Thyroid gland (tissue), 4 donors: ENCODE data around the gene IL37. TPM values are rescaled to one million over a fixed set of nuclear protein-coding genes. Genes with fewer than 3 reads are reported as not detected.

Experiments used
- DNase-seq, 2 donors: peaks; one replicate each; pipeline ENCODE4 v3.0.0-alpha.2; 2019
- H3K27ac ChIP-seq, 3 donors: fragments of 200-600 bp; sonication (generic); 1 replicate in 2 of 3; 2 replicates in 1 of 3; pipeline ENCODE4 v1.5.1; 2016 to 2019; ENCODE audit warnings: mild to moderate bottlenecking in 1 of 3, moderate library complexity in 1 of 3
- H3K27me3 ChIP-seq: fragments of 200-600 bp; sonication (generic); one replicate; pipeline ENCODE4 v1.5.1; 2019
- H3K36me3 ChIP-seq, 2 donors: fragments of 200-600 bp; sonication (generic); one replicate each; pipeline ENCODE4 v1.5.1; 2016 to 2019
- H3K4me1 ChIP-seq, 2 donors: fragments of 200-600 bp; sonication (generic); one replicate each; pipeline ENCODE4 v1.5.1; 2017 to 2019
- H3K4me3 ChIP-seq, 3 donors: fragments of 200-600 bp; sonication (generic); replicated peaks in 1 of 3; 1 replicate in 2 of 3; 2 replicates in 1 of 3; pipeline ENCODE4 v1.5.1; 2016; ENCODE audit warnings: mild to moderate bottlenecking in 1 of 3
- H3K9me3 ChIP-seq: fragments of 200-600 bp; sonication (generic); one replicate; pipeline ENCODE4 v1.5.1; 2017
- CTCF ChIP-seq, 6 experiments: fragments of 200-600 bp in 3 of 6; fragments of 450-650 bp in 3 of 6; sonication (generic) in 3 of 6; IDR thresholded peaks; one replicate each; pipeline ENCODE4 v1.5.1; 2016 to 2019; ENCODE audit warnings: antibody characterized with exemption in 6 of 6, mild to moderate bottlenecking in 2 of 6, inconsistent platforms in 1 of 6, moderate library complexity in 1 of 6
- POLR2A ChIP-seq, 2 donors: fragments of 450-650 bp; IDR thresholded peaks; one replicate each; pipeline ENCODE4 v1.6.1; 2017; ENCODE audit warnings: antibody characterized with exemption in 2 of 2, mild to moderate bottlenecking in 2 of 2, moderate library complexity in 1 of 2
- WGBS, 2 donors: methylation state at CpG; one replicate each; pipeline ENCODE4 v1.1.5; 2017; 5-methylcytosine and 5-hydroxymethylcytosine counted together
- intact Hi-C: fragments of 100-400 bp; cut with DNase I; formaldehyde crosslinking; loops from one replicate; pipeline ENCODE4 v1.15.1; 2023
- total RNA-seq, 4 donors: library from RNA; depleted of rRNA; stranded (reverse); fragments of >200 nt; gene quantifications; one replicate each; pipeline ENCODE4 v1.2.3, GENCODE V29; 2016

IL37 gene
- total RNA-seq, 4 donors from 2014 or later, result not detected

- Histone ChIP-seq H3K4me3 (no peak overlapping the region), H3K36me3 (no peaks in the 10 kb centered on the region), H3K27ac (no peak overlapping the region), H3K9me3 (no peaks in the 10 kb centered on the region), H3K27me3 (no peaks in the 10 kb centered on the region), H3K4me1 (no peaks in the 10 kb centered on the region)
- intact Hi-C loops, result no loop called here
- TF ChIP-seq CTCF (IDR thresholded peaks at IDR 0.05) (no peak), POLR2A (IDR thresholded peaks at IDR 0.05) (no peak)
- no peak for DNase-seq
- WGBS, 2 donors, result 83 to 92% methylated on average over 2 of the region's 2 CpGs
Measured at GRCh38 chr2:112883669-112884068, 27.3 kb upstream of the IL37 start.

DNA sequence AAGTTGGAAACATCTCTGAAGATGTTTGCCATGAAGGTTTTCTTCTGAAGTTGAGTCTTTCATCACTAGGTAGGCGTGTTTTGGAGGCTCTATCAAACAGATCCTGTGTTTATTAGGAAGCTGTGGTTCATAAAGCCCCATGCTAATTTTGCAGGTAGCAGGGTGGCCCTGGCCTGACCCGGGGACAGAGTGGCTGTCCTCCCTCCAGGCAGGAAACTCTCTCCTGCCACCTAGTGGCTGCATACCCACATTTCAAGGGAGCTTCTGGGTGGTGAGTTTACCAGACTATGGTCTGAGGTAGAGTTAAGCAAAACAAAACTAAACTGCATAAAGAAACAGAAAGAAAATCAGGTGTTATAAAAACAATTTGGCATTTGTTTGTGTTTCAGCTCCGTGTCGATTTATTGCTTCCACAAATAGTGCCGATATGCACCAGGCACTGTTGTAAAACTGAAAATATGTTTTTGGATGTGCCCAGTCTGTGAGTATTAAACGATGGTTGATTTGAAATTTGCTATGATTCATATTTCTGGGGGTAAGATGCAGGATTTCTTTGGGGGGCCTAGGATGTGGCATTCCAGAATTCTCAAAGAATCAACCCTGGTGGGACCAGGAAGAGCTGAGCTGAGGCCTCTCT lies 26.0 kb upstream of the IL37 start:
- 49 to 53% methylated on average over 6 of the region's 6 CpGs for WGBS, 2 donors
- DNase-seq, result peak; percentile 3 to 11
- Histone ChIP-seq H3K27ac (no peak overlapping the region), H3K9me3 (no peaks in the 10 kb centered on the region), H3K36me3 (no peaks in the 10 kb centered on the region), H3K4me3 (no peak overlapping the region), H3K4me1 (no peaks in the 10 kb centered on the region), H3K27me3 (no peaks in the 10 kb centered on the region)
- intact Hi-C loops, result no loop called here
- TF ChIP-seq POLR2A (IDR thresholded peaks at IDR 0.05), result no peak
- peak; percentile 16 to 46 (median 30) for TF ChIP-seq CTCF (IDR thresholded peaks at IDR 0.05)

DNA sequence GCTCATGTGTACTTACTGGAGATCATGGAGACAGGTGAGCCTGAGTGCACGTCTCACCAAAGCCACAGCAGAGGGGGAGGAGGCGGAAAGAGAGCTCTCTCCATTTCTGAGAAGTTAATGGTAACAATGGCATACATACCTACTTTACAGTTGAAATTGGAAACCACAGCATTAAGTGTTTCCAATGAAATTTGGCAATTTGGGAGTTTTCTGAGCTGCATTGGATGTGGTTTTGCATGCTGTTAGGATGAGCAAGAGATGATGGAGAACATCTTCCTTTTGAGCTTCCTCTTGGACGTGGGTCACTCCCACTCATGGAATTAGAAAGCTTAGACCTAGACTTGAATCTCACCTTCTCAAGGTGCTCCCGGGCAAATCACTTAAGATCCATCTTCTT lies 25.5 kb upstream of the IL37 start:
- H3K27me3 ChIP-seq, result no peaks in the 10 kb centered on the region
- no peaks in the 10 kb centered on the region for H3K36me3 ChIP-seq
- no peak overlapping the region for H3K4me3 ChIP-seq
- DNase-seq, result no peak
- no peaks in the 10 kb centered on the region for H3K9me3 ChIP-seq
- 85 to 87% methylated on average over 4 of the region's 4 CpGs for WGBS, 2 donors
- H3K4me1 ChIP-seq, result no peaks in the 10 kb centered on the region
- TF ChIP-seq CTCF (IDR thresholded peaks at IDR 0.05) (no peak), POLR2A (IDR thresholded peaks at IDR 0.05) (no peak)
- intact Hi-C loops, result no loop called here
- H3K27ac ChIP-seq, result no peak overlapping the region

DNA sequence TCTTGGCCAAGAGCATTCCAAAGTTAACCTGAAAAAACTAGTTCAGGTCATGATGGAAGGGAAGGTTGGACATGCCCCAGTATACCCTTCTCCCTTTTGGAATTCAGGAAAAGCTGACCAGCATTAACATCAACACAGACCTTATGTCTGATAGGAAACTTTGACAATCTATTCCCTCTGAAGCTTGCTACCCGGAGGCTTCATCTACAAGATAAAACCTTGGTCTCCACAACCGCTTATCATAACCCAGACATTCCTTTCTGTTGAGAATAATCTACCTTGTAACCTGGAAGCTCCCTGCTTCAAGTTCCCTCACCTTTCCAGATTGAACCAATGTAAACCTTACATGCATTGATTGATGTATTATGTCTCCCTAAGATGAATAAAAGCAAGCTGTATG lies 24.7 kb upstream of the IL37 start:
- H3K4me1 ChIP-seq, result no peaks in the 10 kb centered on the region

More for the DNA sequence above, 24.7 kb upstream of the IL37 start:
- intact Hi-C loops, result no loop called here
- H3K27ac ChIP-seq, result no peak overlapping the region
- H3K36me3 ChIP-seq, result no peaks in the 10 kb centered on the region
- H3K9me3 ChIP-seq, result no peaks in the 10 kb centered on the region
- no peak for DNase-seq
- TF ChIP-seq CTCF (IDR thresholded peaks at IDR 0.05) (no peak), POLR2A (IDR thresholded peaks at IDR 0.05) (no peak)
- 84 to 92% methylated on average over 2 of the region's 2 CpGs for WGBS, 2 donors
- no peaks in the 10 kb centered on the region for H3K27me3 ChIP-seq
- H3K4me3 ChIP-seq, result no peak overlapping the region
